22Rv1 (cell line): ENCODE results near the gene NYAP2.

ENCODE experiments used
- CTCF ChIP-seq: fragments of 450-650 bp; IDR thresholded peaks from 2 replicates; pipeline ENCODE4 v1.5.1; 2017; ENCODE audit warnings: mild to moderate bottlenecking
- ZFX ChIP-seq: fragments of 450-650 bp; IDR thresholded peaks from 2 replicates; pipeline ENCODE4 v1.6.1; 2017; ENCODE audit warnings: antibody characterized with exemption, borderline replicate concordance

DNA sequence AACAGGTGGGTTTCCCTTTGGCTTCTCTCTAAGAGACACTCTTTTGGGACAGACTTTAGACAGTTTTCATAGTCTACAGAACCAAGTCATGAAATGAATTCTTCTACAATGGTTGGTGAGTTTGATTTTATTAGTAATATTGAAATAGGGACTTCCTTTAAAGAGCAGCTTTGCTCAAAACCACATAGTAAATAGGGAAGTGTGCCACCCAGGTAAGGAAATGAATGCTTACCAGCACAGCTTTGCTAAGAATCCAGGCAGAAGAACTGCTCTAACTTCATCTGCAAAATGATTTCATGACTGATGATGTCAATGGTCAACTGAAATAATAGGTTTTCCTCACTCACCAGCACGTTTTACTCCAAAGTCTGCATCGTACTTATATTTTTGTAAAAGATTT, 89.2 kb downstream of the NYAP2 start:
- no peak for TF ChIP-seq CTCF
- no peak for TF ChIP-seq ZFX
